Stimulated activated CD4-positive, alpha-beta T cell treated with anti-CD3 and anti-CD28 coated beads, Interleukin-2, amount 100 ng/mL, for 24 hours (primary cell): Measurements from ENCODE around the gene FEM1B.

ENCODE experiments used
- DNase-seq, 2 donors: peaks; one replicate each; pipeline ENCODE4 v3.0.0-alpha.2; 2020

The FEM1B gene

GRCh38 chr15:68328964-68329363, 51.4 kb downstream of the FEM1B start:
- DNase-seq: no peak

DNA sequence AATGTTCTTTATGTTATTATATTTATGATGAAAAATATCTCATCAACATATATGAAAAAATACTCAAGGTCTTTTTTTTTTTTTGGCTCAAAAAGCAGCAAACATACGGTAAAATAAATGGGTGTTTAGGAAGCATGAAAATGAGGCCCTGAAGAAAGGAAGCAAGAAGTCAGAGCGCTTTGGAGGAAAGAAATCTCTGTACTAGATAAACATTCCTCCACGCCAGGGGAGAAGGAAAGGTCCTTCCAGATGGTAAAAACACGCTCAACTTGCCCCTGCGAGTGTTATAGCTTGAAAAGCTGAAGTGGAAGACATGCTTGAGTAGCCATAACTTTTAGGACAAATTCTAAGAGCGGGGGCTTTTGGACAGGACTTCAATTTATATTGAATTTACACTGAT, 52.9 kb downstream of the FEM1B start:
- DNase-seq: no peak

DNA sequence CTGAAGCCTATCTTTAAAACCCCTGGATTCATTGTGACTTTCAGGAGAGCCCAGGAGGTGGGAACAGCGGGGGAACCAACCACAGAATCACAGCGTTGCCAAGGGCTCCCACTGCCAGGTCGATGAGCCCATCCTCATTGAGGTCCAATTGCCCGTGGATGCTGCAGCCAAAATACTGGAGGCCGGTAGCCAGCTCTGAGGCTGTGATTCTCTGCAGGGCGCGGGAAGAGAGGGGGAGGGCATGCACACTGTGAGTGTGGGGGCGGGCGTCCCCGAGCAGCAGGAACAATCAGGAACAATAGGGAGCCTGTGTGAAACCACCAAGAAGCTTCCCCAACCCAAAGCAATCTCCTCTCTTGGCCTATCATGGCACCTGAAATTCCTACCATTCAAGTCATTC, 53.4 kb downstream of the FEM1B start:
- DNase-seq: no peak

GRCh38 chr15:68332266-68332665, 54.7 kb downstream of the FEM1B start:
- DNase-seq: no peak

GRCh38 chr15:68333775-68334470, 56.4 kb downstream of the FEM1B start:
- DNase-seq: no peak

DNA sequence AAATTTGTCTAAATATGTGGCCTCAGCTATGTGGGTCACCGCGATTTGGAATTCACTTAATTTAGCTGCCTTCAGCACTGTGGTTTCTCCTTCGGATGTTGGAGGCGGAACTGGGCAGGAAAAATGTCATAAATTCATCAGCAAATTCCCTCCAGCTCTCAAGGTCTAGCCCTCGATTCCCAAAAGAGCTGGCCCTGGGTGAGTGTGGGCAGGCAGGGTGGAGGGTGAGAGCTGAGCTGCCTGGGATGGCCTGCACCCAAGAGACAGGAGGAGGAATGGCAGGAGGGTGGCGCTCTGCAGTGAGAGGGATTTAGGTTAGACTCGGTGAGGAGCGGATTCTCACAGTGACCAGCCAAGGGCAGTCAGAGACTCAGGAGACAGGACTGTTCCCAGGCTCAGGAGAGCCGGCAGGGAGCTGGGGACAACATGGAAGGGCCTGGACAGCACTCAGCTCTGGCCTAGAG, 57.1 kb downstream of the FEM1B start:
- DNase-seq: no peak

- DNase-seq: no peak
Observed at GRCh38 chr15:68335251-68335650, 57.7 kb downstream of the FEM1B start.

DNA sequence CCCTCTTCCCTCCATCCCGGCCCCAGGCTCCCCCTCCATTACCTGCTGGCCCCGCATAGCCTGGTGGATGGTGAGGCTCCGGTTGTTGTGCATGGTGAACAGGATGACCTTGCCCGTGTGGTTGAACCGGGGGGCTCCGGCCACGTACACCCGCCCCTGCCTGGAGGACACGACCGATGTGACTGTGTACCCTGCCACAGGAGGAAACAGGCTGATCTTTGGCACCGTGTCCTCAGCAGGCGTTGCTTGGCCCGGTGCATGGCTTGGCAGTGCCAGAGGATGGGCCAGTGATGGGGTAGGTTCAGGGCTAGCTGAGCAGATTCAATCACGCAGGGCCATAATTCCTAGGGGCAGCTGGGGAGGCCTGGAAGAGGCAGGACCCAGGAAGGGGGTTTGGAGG, 58.1 kb downstream of the FEM1B start:
- DNase-seq: no peak

GRCh38 chr15:68336516-68336915, 59.0 kb downstream of the FEM1B start:
- DNase-seq: no peak

DNA sequence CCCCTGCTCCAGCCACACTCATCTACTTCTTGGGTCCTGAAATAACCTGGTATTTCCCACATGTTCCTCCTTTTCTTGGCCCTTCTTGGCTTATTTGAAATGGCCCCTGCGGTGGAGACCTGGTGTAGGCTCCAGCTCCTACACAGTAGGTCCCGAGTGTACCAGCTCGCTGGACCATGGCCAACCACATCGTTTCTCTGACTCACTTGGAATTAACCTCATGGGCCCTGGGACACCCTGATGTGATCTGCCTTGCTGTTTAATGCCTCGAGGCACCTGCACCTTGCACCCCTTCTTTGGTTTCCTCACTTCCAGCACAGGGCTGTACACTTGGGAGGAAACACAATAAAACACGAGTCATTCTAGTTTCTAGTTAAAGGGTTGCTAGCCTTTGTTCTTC, 60.3 kb downstream of the FEM1B start:
- DNase-seq: no peak

DNA sequence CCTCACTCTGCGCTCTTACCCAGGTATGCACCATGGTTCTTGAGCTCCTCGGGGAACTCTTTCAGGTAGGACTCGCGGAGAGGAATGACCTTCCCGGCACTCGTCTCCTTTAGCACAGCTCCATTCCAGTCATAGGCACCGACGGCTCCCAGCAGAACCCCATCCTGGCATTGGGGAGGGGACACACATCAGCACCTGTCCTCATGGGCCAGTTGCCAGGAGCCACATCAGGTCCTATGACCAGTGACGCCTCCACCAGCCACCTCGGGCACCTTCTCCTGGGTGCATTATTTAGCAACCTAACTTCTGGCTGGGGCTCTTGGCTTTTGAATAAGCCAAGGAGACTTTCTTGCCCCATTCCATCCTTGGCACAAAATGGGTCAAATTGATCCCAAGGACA, 61.9 kb downstream of the FEM1B start:
- no peak for DNase-seq

GRCh38 chr15:68340726-68341671, 63.5 kb downstream of the FEM1B start:
- no peak for DNase-seq

GRCh38 chr15:68341760-68342725, 64.5 kb downstream of the FEM1B start:
- no peak for DNase-seq

- no peak for DNase-seq
Observed at GRCh38 chr15:68343579-68344225, 66.2 kb downstream of the FEM1B start.

DNA sequence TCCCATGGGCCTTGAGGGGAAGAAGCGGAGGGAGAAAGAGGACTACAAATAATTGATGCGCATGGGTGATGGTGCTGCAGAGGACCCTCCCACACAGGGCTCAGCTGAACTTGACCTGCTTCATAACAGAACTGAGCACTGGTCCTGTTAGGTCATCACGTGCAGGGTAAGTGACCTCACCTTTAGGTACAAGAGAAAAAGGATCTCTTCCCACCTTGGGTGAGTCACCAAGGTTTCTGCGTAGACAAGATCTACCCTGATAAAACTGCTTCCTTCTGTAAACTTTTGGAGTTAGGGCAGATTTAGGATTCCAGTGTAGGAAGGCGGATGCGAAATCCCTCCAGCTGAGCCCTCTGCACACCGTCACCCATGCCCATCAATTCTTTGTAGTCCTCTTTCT, 67.1 kb downstream of the FEM1B start:
- DNase-seq: no peak
